ENCODE measurements around the gene SPTB.

Gene SPTB

GRCh38 chr14:64778104-64778754 is 101.5 kb downstream of the SPTB start:
- no peak overlapping the region for H3K27ac Mint-ChIP-seq
- ATAC-seq (no peak), DNase-seq (ENCODE audit: low spot score in 2 of 2) (no peak)
- no peaks in the 10 kb centered on the region for H3K9me3 Mint-ChIP-seq
- no peaks in the 10 kb centered on the region for H3K36me3 Mint-ChIP-seq
- H3K4me3 Mint-ChIP-seq, result no peak overlapping the region
- no peaks in the 10 kb centered on the region for H3K4me1 Mint-ChIP-seq

- Mint-ChIP-seq H3K36me3 (no peaks in the 10 kb centered on the region), H3K27ac (no peak overlapping the region), H3K4me1 (no peaks in the 10 kb centered on the region), H3K4me3 (no peak overlapping the region), H3K9me3 (no peaks in the 10 kb centered on the region)
- DNase-seq (ENCODE audit: low spot score in 2 of 2) (no peak), ATAC-seq (no peak)
These were observed 102.2 kb downstream of the SPTB start for GRCh38 chr14:64777461-64777860.

DNA sequence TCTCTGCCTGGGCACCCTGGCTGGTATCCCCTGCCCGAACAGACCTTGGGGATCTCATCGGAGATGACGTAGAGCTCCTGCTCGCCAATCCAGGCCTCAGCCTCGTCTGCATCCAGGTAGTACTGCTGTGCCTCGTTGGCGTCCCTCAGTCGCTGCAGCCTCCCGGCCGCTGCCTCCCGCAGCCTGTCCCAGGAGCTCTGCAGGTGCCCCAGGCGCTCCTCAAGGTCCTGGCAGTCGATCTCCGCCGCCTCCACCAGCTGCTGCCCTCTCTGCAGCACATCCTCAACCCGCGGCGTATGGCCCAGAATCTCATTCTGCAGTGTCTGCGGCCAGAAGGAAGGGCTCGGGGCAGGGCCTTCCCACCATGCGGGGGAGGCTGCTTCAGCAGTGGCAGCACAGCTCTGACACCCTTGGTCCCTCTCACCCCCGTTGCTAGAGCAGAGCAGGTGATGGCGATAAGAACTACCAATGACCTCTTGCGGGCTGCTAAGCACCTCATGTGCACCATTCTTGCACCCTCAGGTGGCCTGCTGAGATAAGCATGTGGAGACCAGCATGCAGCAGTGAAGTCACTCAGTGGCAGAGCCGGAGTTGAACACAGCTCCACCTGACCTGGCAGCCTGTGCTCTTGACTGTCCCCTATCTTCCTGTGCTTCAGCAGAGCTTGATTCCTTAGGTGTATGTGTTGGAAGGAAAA is 104.5 kb downstream of the SPTB start:
- Mint-ChIP-seq H3K9me3 (no peaks in the 10 kb centered on the region), H3K4me3 (no peak overlapping the region), H3K4me1 (peaks cover 6% of the 10 kb centered on the region), H3K27ac (no peak overlapping the region), H3K36me3 (no peaks in the 10 kb centered on the region)
- no peak for DNase-seq (ENCODE audit: low spot score in 2 of 2)
- no peak for ATAC-seq

GRCh38 chr14:64774272-64774671 is 105.4 kb downstream of the SPTB start:
- ATAC-seq (no peak), DNase-seq (ENCODE audit: low spot score in 2 of 2) (no peak)
- Mint-ChIP-seq H3K4me3 (no peak overlapping the region), H3K36me3 (no peaks in the 10 kb centered on the region), H3K27ac (no peak overlapping the region), H3K4me1 (peaks cover 6% of the 10 kb centered on the region), H3K9me3 (no peaks in the 10 kb centered on the region)

DNA sequence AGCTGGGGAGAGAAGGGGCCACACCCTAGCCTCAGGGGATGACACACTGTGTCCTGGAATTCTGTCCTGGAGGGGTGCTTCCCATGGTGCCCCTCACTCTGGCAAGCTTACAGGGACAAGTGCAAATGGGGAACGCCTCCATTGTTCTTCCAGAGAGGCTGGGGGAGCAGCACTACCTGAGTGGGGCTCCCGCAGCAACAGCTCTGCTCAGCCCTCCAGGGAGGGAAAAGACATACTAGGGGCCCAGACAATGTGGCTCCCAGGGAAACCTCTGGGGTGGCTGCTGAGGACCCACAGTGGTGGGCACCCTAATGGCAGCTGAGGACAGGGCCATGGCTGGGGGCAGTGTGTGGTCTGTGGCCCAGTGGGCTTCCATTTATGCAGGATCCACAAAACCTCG is 106.1 kb downstream of the SPTB start:
- no peaks in the 10 kb centered on the region for H3K9me3 Mint-ChIP-seq
- no peak overlapping the region for H3K27ac Mint-ChIP-seq
- H3K36me3 Mint-ChIP-seq, result no peaks in the 10 kb centered on the region
- H3K4me1 Mint-ChIP-seq, result peaks cover 6% of the 10 kb centered on the region
- H3K4me3 Mint-ChIP-seq, result no peak overlapping the region
- DNase-seq (ENCODE audit: low spot score in 2 of 2) (no peak), ATAC-seq (no peak)

- Mint-ChIP-seq H3K4me3 (no peak overlapping the region), H3K9me3 (no peaks in the 10 kb centered on the region), H3K36me3 (no peaks in the 10 kb centered on the region), H3K27ac (no peak overlapping the region), H3K4me1 (peaks cover 6% of the 10 kb centered on the region)
- ATAC-seq (no peak), DNase-seq (ENCODE audit: low spot score in 2 of 2) (no peak)
These were observed 106.7 kb downstream of the SPTB start for GRCh38 chr14:64773046-64773445.

GRCh38 chr14:64772397-64772950 is 107.2 kb downstream of the SPTB start:
- DNase-seq (ENCODE audit: low spot score in 2 of 2) (no peak), ATAC-seq (no peak)
- H3K4me1 Mint-ChIP-seq, result peaks cover 6% of the 10 kb centered on the region
- no peak overlapping the region for H3K4me3 Mint-ChIP-seq
- no peaks in the 10 kb centered on the region for H3K36me3 Mint-ChIP-seq
- H3K9me3 Mint-ChIP-seq, result no peaks in the 10 kb centered on the region
- H3K27ac Mint-ChIP-seq, result no peak overlapping the region

GRCh38 chr14:64771161-64771560 is 108.5 kb downstream of the SPTB start:
- peaks cover 7% of the 10 kb centered on the region for H3K4me1 Mint-ChIP-seq
- H3K4me3 Mint-ChIP-seq, result no peak overlapping the region
- H3K36me3 Mint-ChIP-seq, result no peaks in the 10 kb centered on the region
- H3K9me3 Mint-ChIP-seq, result no peaks in the 10 kb centered on the region
- peak overlapping the region; percentile 43 for H3K27ac Mint-ChIP-seq
- no peak for DNase-seq (ENCODE audit: low spot score in 2 of 2)
- ATAC-seq, result no peak

- Mint-ChIP-seq H3K4me3 (no peak overlapping the region), H3K4me1 (peaks cover 11% of the 10 kb centered on the region), H3K9me3 (no peaks in the 10 kb centered on the region), H3K27ac (no peak overlapping the region), H3K36me3 (no peaks in the 10 kb centered on the region)
- DNase-seq (ENCODE audit: low spot score in 2 of 2) (no peak), ATAC-seq (no peak)
These were observed 109.0 kb downstream of the SPTB start for GRCh38 chr14:64770751-64771150.

GRCh38 chr14:64769096-64770020 is 110.3 kb downstream of the SPTB start:
- H3K4me1 Mint-ChIP-seq, result peaks cover 21% of the 10 kb centered on the region
- no peak overlapping the region for H3K4me3 Mint-ChIP-seq
- DNase-seq (ENCODE audit: low spot score in 2 of 2) (no peak), ATAC-seq (no peak)
- no peak overlapping the region for H3K27ac Mint-ChIP-seq
- H3K9me3 Mint-ChIP-seq, result no peaks in the 10 kb centered on the region
- no peaks in the 10 kb centered on the region for H3K36me3 Mint-ChIP-seq

DNA sequence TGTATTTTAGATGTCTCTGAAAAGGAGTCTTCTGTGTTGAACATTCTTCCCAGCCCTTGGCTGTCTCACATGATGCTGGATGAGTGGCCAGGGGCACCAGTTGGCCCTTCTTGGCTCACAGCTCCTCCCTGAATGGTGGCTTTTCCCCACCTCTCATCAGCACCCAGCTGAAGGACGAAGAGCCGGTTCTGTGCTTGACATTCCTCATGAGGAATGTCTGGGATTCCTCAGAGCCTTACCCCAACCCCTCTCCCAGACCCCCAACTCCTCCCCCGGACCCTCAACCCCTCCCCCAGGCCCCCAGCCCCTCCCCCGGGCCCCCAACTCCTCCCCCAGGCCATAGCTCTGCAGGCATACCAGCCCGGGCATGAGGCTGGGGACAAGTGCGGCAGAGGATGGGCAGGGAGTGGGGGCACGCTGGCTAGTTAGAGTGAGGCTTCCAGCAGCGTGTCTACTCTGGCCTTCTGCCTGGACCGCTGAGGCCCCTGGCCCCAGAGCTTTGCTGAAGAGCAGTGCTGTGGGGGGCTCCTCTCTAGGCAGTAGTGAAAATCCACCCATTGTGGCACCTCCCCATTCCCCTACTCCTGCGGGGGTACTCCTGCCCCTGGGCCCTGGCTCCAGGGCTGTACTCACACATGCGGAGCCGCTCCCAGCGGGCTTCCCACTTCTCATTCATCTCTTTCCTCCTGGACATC is 111.2 kb downstream of the SPTB start:
- Mint-ChIP-seq H3K27ac (peak overlapping the region; percentile 60), H3K4me1 (peaks cover 29% of the 10 kb centered on the region), H3K9me3 (no peaks in the 10 kb centered on the region), H3K36me3 (no peaks in the 10 kb centered on the region), H3K4me3 (no peak overlapping the region)
- ATAC-seq, result no peak
- DNase-seq (ENCODE audit: low spot score in 2 of 2), result no peak

- H3K9me3 Mint-ChIP-seq, result no peaks in the 10 kb centered on the region
- DNase-seq (ENCODE audit: low spot score in 2 of 2), result no peak
- no peak for ATAC-seq
- no peak overlapping the region for H3K4me3 Mint-ChIP-seq
- no peaks in the 10 kb centered on the region for H3K36me3 Mint-ChIP-seq
- peak overlapping the region; percentile 60 for H3K27ac Mint-ChIP-seq
- H3K4me1 Mint-ChIP-seq, result peaks cover 41% of the 10 kb centered on the region
These were observed 112.3 kb downstream of the SPTB start for GRCh38 chr14:64767215-64767964.

GRCh38 chr14:64766430-64767151 is 113.1 kb downstream of the SPTB start:
- H3K36me3 Mint-ChIP-seq, result no peaks in the 10 kb centered on the region
- no peak for DNase-seq (ENCODE audit: low spot score in 2 of 2)

More at GRCh38 chr14:64766430-64767151, 113.1 kb downstream of the SPTB start:
- ATAC-seq, result no peak
- Mint-ChIP-seq H3K9me3 (no peaks in the 10 kb centered on the region), H3K4me3 (no peak overlapping the region), H3K4me1 (peaks cover 49% of the 10 kb centered on the region), H3K27ac (no peak overlapping the region)
